ENCODE measurements around the gene MCFD2.

DNA sequence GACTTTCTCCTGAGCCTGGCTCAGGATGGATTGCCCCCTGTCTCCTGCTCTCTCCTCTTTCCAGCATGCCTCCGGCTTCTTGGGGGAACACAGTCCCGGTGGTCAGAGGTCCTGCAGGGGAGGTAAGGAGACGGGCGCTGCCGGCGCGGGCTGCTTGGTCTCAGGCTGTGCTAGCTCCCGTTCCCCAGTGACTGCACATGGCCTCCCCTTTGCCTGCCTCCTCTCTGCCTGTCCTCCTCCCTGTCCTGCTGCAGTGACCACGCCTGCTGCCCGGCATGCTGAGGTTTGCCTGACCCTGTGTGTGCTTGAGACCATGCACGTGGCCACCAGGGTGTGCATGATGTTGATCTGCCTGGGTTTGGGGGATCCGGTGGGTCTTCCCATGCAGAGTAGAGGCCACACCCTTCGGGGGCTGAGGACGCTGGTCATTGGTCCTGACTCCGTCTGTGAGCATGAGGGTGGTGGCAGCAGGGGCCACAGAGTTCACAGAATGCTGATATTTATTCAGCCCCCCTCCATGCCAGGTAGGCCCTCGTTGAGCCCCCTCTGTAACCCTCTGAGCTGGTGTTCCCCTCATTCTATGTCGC is 42.9 kb upstream of the MCFD2 start:
- TF ChIP-seq EZH2phosphoT487 (IDR thresholded peaks at IDR 0.05; ENCODE audit: borderline replicate concordance, low read depth, low read length): no peak
- TF ChIP-seq, protein P1, sequence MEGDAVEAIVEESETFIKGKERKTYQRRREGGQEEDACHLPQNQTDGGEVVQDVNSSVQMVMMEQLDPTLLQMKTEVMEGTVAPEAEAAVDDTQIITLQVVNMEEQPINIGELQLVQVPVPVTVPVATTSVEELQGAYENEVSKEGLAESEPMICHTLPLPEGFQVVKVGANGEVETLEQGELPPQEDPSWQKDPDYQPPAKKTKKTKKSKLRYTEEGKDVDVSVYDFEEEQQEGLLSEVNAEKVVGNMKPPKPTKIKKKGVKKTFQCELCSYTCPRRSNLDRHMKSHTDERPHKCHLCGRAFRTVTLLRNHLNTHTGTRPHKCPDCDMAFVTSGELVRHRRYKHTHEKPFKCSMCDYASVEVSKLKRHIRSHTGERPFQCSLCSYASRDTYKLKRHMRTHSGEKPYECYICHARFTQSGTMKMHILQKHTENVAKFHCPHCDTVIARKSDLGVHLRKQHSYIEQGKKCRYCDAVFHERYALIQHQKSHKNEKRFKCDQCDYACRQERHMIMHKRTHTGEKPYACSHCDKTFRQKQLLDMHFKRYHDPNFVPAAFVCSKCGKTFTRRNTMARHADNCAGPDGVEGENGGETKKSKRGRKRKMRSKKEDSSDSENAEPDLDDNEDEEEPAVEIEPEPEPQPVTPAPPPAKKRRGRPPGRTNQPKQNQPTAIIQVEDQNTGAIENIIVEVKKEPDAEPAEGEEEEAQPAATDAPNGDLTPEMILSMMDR (conservative IDR thresholded peaks at IDR 0.05; ENCODE audit: low read length): no peak
